ENCODE measurements around the gene LEKR1. TPM values are rescaled to one million over a fixed set of nuclear protein-coding genes. Genes with fewer than 3 reads are reported as not detected.

Gene LEKR1
- total RNA-seq, 4 donors from 2014 or later: 6.3 to 7.5 (median 6.8) TPM

- Histone ChIP-seq H3K36me3 (no peaks in the 10 kb centered on the region), H3K4me1 (no peaks in the 10 kb centered on the region), H3K27ac (no peak overlapping the region), H3K9me3 (no peaks in the 10 kb centered on the region), H3K4me3 (replicated peaks in 1 of 3) (no peak overlapping the region), H3K27me3 (no peaks in the 10 kb centered on the region)
- 95 to 98% methylated on average over 2 of the region's 2 CpGs for WGBS, 2 donors
- DNase-seq: no peak
- no peak for TF ChIP-seq POLR2A (IDR thresholded peaks at IDR 0.05)
- no peak for TF ChIP-seq CTCF (IDR thresholded peaks at IDR 0.05)
- intact Hi-C loops (cut with DNase I): no loop called here
These were observed 112.6 kb downstream of the LEKR1 start for GRCh38 chr3:156938724-156939123.

GRCh38 chr3:156939315-156939714 is 113.2 kb downstream of the LEKR1 start:
- DNase-seq: no peak
- Histone ChIP-seq H3K27ac (no peak overlapping the region), H3K4me1 (no peaks in the 10 kb centered on the region), H3K4me3 (replicated peaks in 1 of 3) (no peak overlapping the region), H3K9me3 (no peaks in the 10 kb centered on the region), H3K27me3 (no peaks in the 10 kb centered on the region), H3K36me3 (no peaks in the 10 kb centered on the region)
- TF ChIP-seq CTCF (IDR thresholded peaks at IDR 0.05) (no peak), POLR2A (IDR thresholded peaks at IDR 0.05) (no peak)
- 84 to 89% methylated on average over 1 of the region's 1 CpG for WGBS, 2 donors
- intact Hi-C loops (cut with DNase I): no loop called here

GRCh38 chr3:156941311-156941710 is 115.2 kb downstream of the LEKR1 start:
- 89 to 93% methylated on average over 4 of the region's 4 CpGs for WGBS, 2 donors
- intact Hi-C loops (cut with DNase I): no loop called here
- no peak for DNase-seq

GRCh38 chr3:156948402-156949210 is 122.5 kb downstream of the LEKR1 start:
- DNase-seq: no peak
- H3K4me1 ChIP-seq: no peaks in the 10 kb centered on the region
- H3K27me3 ChIP-seq: no peaks in the 10 kb centered on the region
- H3K9me3 ChIP-seq: no peaks in the 10 kb centered on the region
- WGBS, 2 donors: 85 to 89% methylated on average over 2 of the region's 2 CpGs
- H3K4me3 ChIP-seq (replicated peaks in 1 of 3): no peak overlapping the region
- TF ChIP-seq CTCF (IDR thresholded peaks at IDR 0.05): no peak
- TF ChIP-seq POLR2A (IDR thresholded peaks at IDR 0.05): no peak
- H3K27ac ChIP-seq: no peak overlapping the region
- no peaks in the 10 kb centered on the region for H3K36me3 ChIP-seq
- intact Hi-C loops (cut with DNase I): no loop called here

More at GRCh38 chr3:156941311-156941710, 115.2 kb downstream of the LEKR1 start:
- no peak overlapping the region for H3K4me3 ChIP-seq (replicated peaks in 1 of 3)
- H3K9me3 ChIP-seq: no peaks in the 10 kb centered on the region
- H3K27me3 ChIP-seq: no peaks in the 10 kb centered on the region
- H3K27ac ChIP-seq: no peak overlapping the region
- no peaks in the 10 kb centered on the region for H3K36me3 ChIP-seq
- no peaks in the 10 kb centered on the region for H3K4me1 ChIP-seq
- TF ChIP-seq POLR2A (IDR thresholded peaks at IDR 0.05) (no peak), CTCF (IDR thresholded peaks at IDR 0.05) (no peak)

GRCh38 chr3:156952011-156952410 is 125.9 kb downstream of the LEKR1 start:
- Histone ChIP-seq H3K4me3 (replicated peaks in 1 of 3) (no peak overlapping the region), H3K36me3 (no peaks in the 10 kb centered on the region), H3K27me3 (no peaks in the 10 kb centered on the region), H3K4me1 (no peaks in the 10 kb centered on the region), H3K27ac (no peak overlapping the region), H3K9me3 (no peaks in the 10 kb centered on the region)
- DNase-seq: no peak
- intact Hi-C loops (cut with DNase I): no loop called here
- 76 to 82% methylated on average over 2 of the region's 2 CpGs for WGBS, 2 donors
- no peak for TF ChIP-seq POLR2A (IDR thresholded peaks at IDR 0.05)
- no peak for TF ChIP-seq CTCF (IDR thresholded peaks at IDR 0.05)
